K562 (cell line): ENCODE results near the gene ZDHHC20. TPM values are rescaled to one million over a fixed set of nuclear protein-coding genes. Genes with fewer than 3 reads are reported as not detected.

Source experiments
- ATAC-seq: fragments of 200-7000 bp; cut with Tn5 transposase; 3 replicates; pipeline ENCODE4 v1.9.1; 2020; ENCODE audit warnings: moderate library complexity
- BruUV-seq: library from RNA; stranded (reverse); fragments of 400-500 nt; replicated peaks from 2 replicates; lab custom pipeline; 2021; lab: Mats Ljungman, UMichigan
- CTCF ChIA-PET: fragments of 300-600 bp; formaldehyde crosslinking; extraction: SDS; loops from one replicate; lab custom pipeline; 2021; ENCODE audit warnings: low intra/inter-chr PET ratio; lab: Yijun Ruan, JAX
- POLR2A ChIA-PET: fragments of 300-600, 350-650 bp; sonication (Branson Sonifier 250); formaldehyde crosslinking; extraction: SDS; loops from one replicate; lab custom pipeline; 2021; ENCODE audit warnings: antibody characterized with exemption, inconsistent platforms; lab: Yijun Ruan, JAX
- DNase-seq, 4 experiments: peaks; one replicate each; pipeline versions ENCODE4 v3.0.0 to v3.0.0-alpha.2; 2011 to 2018; ENCODE audit warnings: low spot score in 3 of 4, mixed read lengths in 3 of 4; ENCODE audit errors: extremely low read depth in 1 of 4
- FAIRE-seq: peaks from 2 replicates; lab custom pipeline; 2011; peaks lifted over from hg19 to GRCh38; lab: Jason Lieb, UNC
- H2AFZ ChIP-seq: 2 replicates; pipeline ENCODE4 v1.6.0; 2011; ENCODE audit warnings: low read depth, low read length, control low read depth, inconsistent platforms
- H3K27ac ChIP-seq: fragments of 200-600 bp; 3 replicates; pipeline ENCODE4 v1.8.0; 2011; ENCODE audit warnings: low read depth, mild to moderate bottlenecking, control low read depth, inconsistent platforms, low read length, moderate library complexity, mixed read lengths; ENCODE audit errors: extremely low read depth
- H3K27me3 ChIP-seq, 2 experiments: fragments of 300-600 bp in 1 of 2; 2 replicates in 1 of 2; 3 replicates in 1 of 2; pipeline versions ENCODE4 v1.6.0 to v1.8.0; 2011; ENCODE audit warnings: inconsistent platforms in 2 of 2, low read length in 2 of 2, mild to moderate bottlenecking in 1 of 2, mixed read lengths in 1 of 2, moderate library complexity in 1 of 2; ENCODE audit not compliant: control insufficient read depth in 2 of 2, insufficient read depth in 2 of 2
- H3K36me3 ChIP-seq: fragments of 300-600 bp; 3 replicates; pipeline ENCODE4 v1.8.0; 2011; ENCODE audit warnings: mild to moderate bottlenecking, low read length, inconsistent platforms; ENCODE audit not compliant: control insufficient read depth, insufficient read depth
- H3K4me1 ChIP-seq, 2 experiments: fragments of 200-600 bp in 1 of 2; replicated peaks in 1 of 2; 2 replicates in 1 of 2; 3 replicates in 1 of 2; pipeline versions ENCODE4 v1.5.1 to v1.8.0; 2011; ENCODE audit warnings: inconsistent platforms in 2 of 2, low read length in 2 of 2, mild to moderate bottlenecking in 1 of 2, mixed read lengths in 1 of 2, moderate library complexity in 1 of 2; ENCODE audit not compliant: control insufficient read depth in 2 of 2, insufficient read depth in 2 of 2
- H3K4me2 ChIP-seq: 2 replicates; pipeline ENCODE4 v1.6.1; 2011; ENCODE audit warnings: low read length, control low read depth, inconsistent platforms, mixed read lengths; ENCODE audit not compliant: insufficient read depth
- H3K4me3 ChIP-seq: fragments of 200-600 bp; sonication (generic), shearing (Covaris generic); 2 replicates; pipeline ENCODE4 v1.5.1; 2016; ENCODE audit warnings: control low read depth, inconsistent platforms
- H3K79me2 ChIP-seq: fragments of 200-600 bp; 3 replicates; pipeline ENCODE4 v1.8.0; 2011; ENCODE audit warnings: low read length, inconsistent platforms; ENCODE audit not compliant: control insufficient read depth, insufficient read depth
- H3K9ac ChIP-seq, 2 experiments: 2 replicates each; pipeline versions ENCODE4 v1.6.0 to v1.6.1; 2011; ENCODE audit warnings: low read depth in 2 of 2, low read length in 2 of 2, control low read depth in 1 of 2, inconsistent platforms in 1 of 2, mild to moderate bottlenecking in 1 of 2, mixed read lengths in 1 of 2; ENCODE audit not compliant: insufficient read depth in 1 of 2
- H3K9me1 ChIP-seq: one replicate; pipeline ENCODE4 v1.6.0; 2011; ENCODE audit warnings: inconsistent platforms, mild to moderate bottlenecking, low read length, moderate library complexity; ENCODE audit not compliant: control insufficient read depth, insufficient read depth
- H3K9me3 ChIP-seq: replicated peaks from 2 replicates; pipeline ENCODE4 v1.5.1; 2011; ENCODE audit warnings: low read depth, low read length, inconsistent platforms; ENCODE audit not compliant: control insufficient read depth, insufficient read depth
- H4K20me1 ChIP-seq: replicated peaks from 2 replicates; pipeline ENCODE4 v1.6.1; 2011; ENCODE audit warnings: low read length, inconsistent platforms, mixed read lengths; ENCODE audit not compliant: control insufficient read depth, insufficient read depth
- PHTF2 ChIP-seq: fragments of 250-450 bp; sonication (Bioruptor Pico); IDR thresholded peaks from 2 replicates; pipeline ENCODE4 v1.5.0; 2021; ENCODE audit warnings: mild to moderate bottlenecking
- RBM22 ChIP-seq: fragments of 200-400 bp; formaldehyde crosslinking; IDR thresholded peaks from 2 replicates; pipeline ENCODE4 v1.6.1; 2018; ENCODE audit warnings: low read length, low read depth; ENCODE audit not compliant: poor library complexity, severe bottlenecking
- TAL1 ChIP-seq: fragments of 450-650 bp; IDR thresholded peaks from 2 replicates; pipeline ENCODE4 v1.6.1; 2016; ENCODE audit warnings: mild to moderate bottlenecking
- U2AF2 ChIP-seq: fragments of 200-400 bp; formaldehyde crosslinking; optimal IDR thresholded peaks from 2 replicates; pipeline ENCODE3; 2017; ENCODE audit warnings: low read depth, mild to moderate bottlenecking, low read length
- WGBS: fragments of 100-300 bp; shearing (Covaris generic); methylation state at CpG from one replicate; pipeline ENCODE4 v1.1.6; 2016; ENCODE audit warnings: low coverage, mixed read lengths; ENCODE audit not compliant: insufficient coverage; ENCODE audit errors: missing lambda C conversion rate; 5-methylcytosine and 5-hydroxymethylcytosine counted together
- in situ Hi-C: fragments of 300-500 bp; cut with MboI; formaldehyde crosslinking; loops from 4 replicates; pipeline ENCODE4 v1.15.0; 2018; ENCODE audit warnings: inconsistent platforms, mixed read lengths
- intact Hi-C: fragments of 100-400 bp; cut with micrococcal nuclease; formaldehyde crosslinking; loops from 2 replicates; pipeline ENCODE4 v1.14.2; 2022
- polyA plus RNA-seq, 8 experiments: library from polyadenylated mRNA; depleted of rRNA in 4 of 8; stranded (reverse) in 5 of 8; unstranded in 3 of 8; fragments of >200 nt; fragmentation: Nextera tagmentation in 2 of 8; fragmentation: Illumina TruSeq in 1 of 8; extraction: Ambion mirVana in 2 of 8; extraction: Trizol in 1 of 8; gene quantifications; 2 replicates each; pipeline versions ENCODE4 v1.2.1 to v1.2.3, GENCODE V29; 2011 to 2014; ENCODE audit warnings: inconsistent platforms in 1 of 8, missing spikeins in 1 of 8
- total RNA-seq, 7 experiments: library from RNA; depleted of rRNA in 6 of 7; stranded (reverse); fragments of >200 nt in 6 of 7; fragmentation: Illumina TruSeq in 2 of 7; extraction: Trizol in 2 of 7; gene quantifications; 2 replicates each; pipeline versions ENCODE4 v1.2.1 to v1.2.3, GENCODE V29; 2011 to 2021; ENCODE audit warnings: low replicate concordance in 1 of 7

ZDHHC20 gene
- total and polyA plus RNA-seq, 9 of the 15 experiments (the other 6 are each of a cell fraction or from before 2014, with no cell fraction given), result 2.7 to 20.9 (median 15.8) TPM

DNA sequence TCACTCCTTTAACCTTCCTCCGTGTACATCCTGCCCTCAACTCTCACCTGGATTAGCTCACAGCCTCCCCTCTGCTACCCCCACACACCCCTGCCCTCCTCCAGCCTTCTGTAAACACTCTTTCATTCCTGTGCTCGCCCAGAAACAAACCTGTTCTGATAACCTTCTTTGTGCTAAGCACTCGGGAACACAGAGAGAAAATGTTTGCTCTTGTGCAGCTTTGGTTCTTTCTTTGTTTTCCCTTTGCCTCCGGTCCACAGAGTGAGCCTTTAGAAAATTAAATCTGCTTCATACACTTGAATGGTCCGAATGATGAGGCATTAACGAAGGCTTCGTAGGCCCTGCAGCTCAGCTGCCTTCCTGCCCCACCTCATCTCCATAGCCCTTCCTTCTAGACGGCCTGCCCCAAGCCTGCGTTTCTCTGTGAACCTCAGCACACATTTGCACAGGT lies 6.6 kb upstream of the ZDHHC20 start:
- ChIA-PET CTCF (no interaction called here), POLR2A (interaction anchor here (0.6 kb wide), 1 partner anchor 241 kb away, joined by 3 read pairs; no protein-coding TSS in a partner anchor)
- peak overlapping the region; percentile 45; the same call in 1 of the 2 replicates for H2AFZ ChIP-seq
- in situ Hi-C loops (no loop called here), intact Hi-C loops (no loop called here)
- no peak overlapping the region for H3K9ac ChIP-seq
- H3K4me1 ChIP-seq, result no peaks in the 10 kb centered on the region; a peak in 1 of 5 replicates
- no peaks in the 10 kb centered on the region for H3K79me2 ChIP-seq
- no peak overlapping the region for H3K27ac ChIP-seq
- FAIRE-seq, result no peak
- H3K9me1 ChIP-seq, result no peaks in the 10 kb centered on the region
- BruUV-seq, result no TSS peak
- 0 out of 2 replicates have a peak, but pooled peaks cover 2% of the 10 kb centered on the region for H3K9me3 ChIP-seq
- no peak overlapping the region for H3K4me2 ChIP-seq
- H3K27me3 ChIP-seq, result no peaks in the 10 kb centered on the region
- no peak for DNase-seq
- 12% methylated on average over 9 of the region's 9 CpGs for WGBS
- H3K36me3 ChIP-seq, result no peaks in the 10 kb centered on the region
- TF ChIP-seq TAL1, result no peak
- no peak for TF ChIP-seq PHTF2 (CRISPR knock-in tag)
- no peak for TF ChIP-seq U2AF2
- H3K4me3 ChIP-seq, result no peak overlapping the region
- no peak for ATAC-seq
- no peaks in the 10 kb centered on the region for H4K20me1 ChIP-seq

GRCh38 chr13:21463424-21463823 lies 4.3 kb upstream of the ZDHHC20 start:
- CTCF ChIA-PET, result no interaction called here
- ATAC-seq, result no peak
- FAIRE-seq, result no peak
- POLR2A ChIA-PET, result no interaction called here
- peaks cover 0 to 6% of the 10 kb centered on the region in 2 experiments; a peak in 4 of 5 replicates for H3K4me1 ChIP-seq
- no peaks in the 10 kb centered on the region for H3K27me3 ChIP-seq
- in situ Hi-C loops (no loop called here), intact Hi-C loops (no loop called here)
- H3K4me3 ChIP-seq, result no peak overlapping the region
- no peak for DNase-seq
- BruUV-seq, result no TSS peak
- TF ChIP-seq RBM22, result no peak
- no peak overlapping the region for H3K27ac ChIP-seq
- H3K9ac ChIP-seq, result no peak overlapping the region
- 0 out of 2 replicates have a peak, but pooled peaks cover 2% of the 10 kb centered on the region for H3K9me3 ChIP-seq
- H4K20me1 ChIP-seq, result no peaks in the 10 kb centered on the region
- no peaks in the 10 kb centered on the region for H3K36me3 ChIP-seq
- H3K9me1 ChIP-seq, result no peaks in the 10 kb centered on the region
- peaks cover 6% of the 10 kb centered on the region for H3K79me2 ChIP-seq
- no peak overlapping the region for H2AFZ ChIP-seq
- H3K4me2 ChIP-seq, result no peak overlapping the region
